ENCODE data around the gene ZNF335. TPM values are rescaled to one million over a fixed set of nuclear protein-coding genes. Genes with fewer than 3 reads are reported as not detected.

ZNF335 gene
- total and polyA plus RNA-seq, 2 of the 8 experiments (the other 6 are each of a cell fraction or from before 2014, with no cell fraction given): 12.4 to 14.6 TPM

GRCh38 chr20:45934586-45935415 is 37.2 kb downstream of the ZNF335 start, which contains the start of gene PCIF1:
Gene PCIF1 (plus strand): TSS chr20:45934683. CDS start chr20:45939000, 4,317 bp downstream.
- peak within 1 kb of the TSS; percentile 72 to 73 for H3K4me2 ChIP-seq (ENCODE audit: insufficient read depth in 1 of 2, low read depth in 2 of 2, low read length in 2 of 2)
- peak within 1 kb of the TSS; percentile 99 for H4K91ac ChIP-seq (replicated peaks; ENCODE audit: insufficient read length, low read length)
- H3K23me2 ChIP-seq (ENCODE audit: low read depth, low read length): peaks cover 3% of the 10 kb centered on the region; the same call in 1 of the 2 replicates
- no peaks in the 10 kb centered on the region for H3K9me3 ChIP-seq (ENCODE audit: insufficient read depth in 2 of 2, low read depth in 1 of 2, low read length in 1 of 2)
- H2BK12ac ChIP-seq (ENCODE audit: low read depth, low read length): no peak within 1 kb of the TSS; the same call in 1 of the 2 replicates
- peak within 1 kb of the TSS; percentile 91 to 100 (median 100) for H3K9ac ChIP-seq (replicated peaks in 1 of 4; ENCODE audit: extremely low read depth in 1 of 4, low read depth in 3 of 4, low read length in 3 of 4)
- peak within 1 kb of the TSS; percentile 98 for H3K56ac ChIP-seq (replicated peaks; ENCODE audit: insufficient read length, low read depth, low read length)
- H3K36me3 ChIP-seq (ENCODE audit: control insufficient read depth in 2 of 4, insufficient read depth in 4 of 4, low read length in 3 of 4): peaks cover 3 to 16% (median 12%) of the 10 kb centered on the region in 4 experiments; a peak in 7 of 8 replicates
- H3K4me3 ChIP-seq (ENCODE audit: extremely low read depth in 1 of 4, insufficient read depth in 2 of 4, low read depth in 3 of 4, low read length in 4 of 4): peak within 1 kb of the TSS; percentile 76 to 91 (median 86)
- peak within 1 kb of the TSS; percentile 96 for H4K5ac ChIP-seq (ENCODE audit: insufficient read length, low read depth, low read length)
- H3K14ac ChIP-seq (ENCODE audit: insufficient read length): no peak within 1 kb of the TSS
- no peak within 1 kb of the TSS for H2BK20ac ChIP-seq (ENCODE audit: low read length)
- H2BK5ac ChIP-seq (ENCODE audit: low read depth, low read length): peak within 1 kb of the TSS; percentile 96
- peaks cover 0 to 22% of the 10 kb centered on the region in 2 experiments; a peak in 2 of 4 replicates for H3K79me2 ChIP-seq (ENCODE audit: control insufficient read depth in 1 of 2, insufficient read depth in 2 of 2, low read length in 2 of 2)
- H2AFZ ChIP-seq (ENCODE audit: low read length): no peak within 1 kb of the TSS; the same call in 1 of the 2 replicates
- no peak within 1 kb of the TSS for H3K23ac ChIP-seq (ENCODE audit: insufficient read length)
- peak within 1 kb of the TSS; percentile 100 for H3K27ac ChIP-seq (ENCODE audit: low read depth, low read length)
- H2BK15ac ChIP-seq (ENCODE audit: low read length): no peak within 1 kb of the TSS; the same call in 1 of the 2 replicates
- H2BK120ac ChIP-seq (replicated peaks; ENCODE audit: low read depth, low read length): peak within 1 kb of the TSS; percentile 67
- peak within 1 kb of the TSS; percentile 99 for H3K18ac ChIP-seq (ENCODE audit: extremely low read depth, low read length)
- ChIA-PET CTCF (ENCODE audit: partially characterized antibody) (interaction anchor here (0.6 to 2.9 kb wide), 7 partner anchors 12 to 135 kb away, joined by 3 to 12 read pairs (median 6); no protein-coding TSS in a partner anchor), POLR2A (ENCODE audit: partially characterized antibody) (interaction anchor here (0.6 to 18.4 kb wide), 38 partner anchors 13 to 587 kb away, joined by 3 to 283 read pairs (median 6); partner anchors contain the start of genes ACOT8, CTSA, NEURL2 and PLTP)
- H3K4ac ChIP-seq (replicated peaks; ENCODE audit: insufficient read length, low read depth, low read length): peak within 1 kb of the TSS; percentile 96
- WGBS, 2 experiments (ENCODE audit: extremely low coverage in 1 of 2, insufficient coverage in 1 of 2, insufficient read length in 1 of 2, insufficient replicate concordance in 2 of 2, low coverage in 1 of 2, low lambda C conversion rate in 2 of 2, missing lambda C conversion rate in 1 of 2): 1% methylated on average over 44 of the region's 102 CpGs; no CpG with 5 or more reads in 1 of the 2 experiments
- FAIRE-seq (no peak), DNase-seq (ENCODE audit: low read depth in 1 of 2, low spot score in 2 of 2) (peak; percentile 91 to 99)
- H3K79me1 ChIP-seq (ENCODE audit: low read depth, low read length): no peaks in the 10 kb centered on the region; the same call in 1 of the 2 replicates
- H4K20me1 ChIP-seq (replicated peaks in 1 of 2; ENCODE audit: control insufficient read depth in 1 of 2, insufficient read depth in 2 of 2, low read length in 2 of 2): no peaks in the 10 kb centered on the region
- H3K27me3 ChIP-seq (replicated peaks in 1 of 4; ENCODE audit: control insufficient read depth in 3 of 4, extremely low read depth in 1 of 4, insufficient read depth in 3 of 4, low read length in 3 of 4): no peaks in the 10 kb centered on the region
- peaks cover 5 to 31% (median 14%) of the 10 kb centered on the region in 4 experiments for H3K4me1 ChIP-seq (replicated peaks in 1 of 4; ENCODE audit: control insufficient read depth in 3 of 4, insufficient read depth in 4 of 4, low read length in 3 of 4)
- no peak within 1 kb of the TSS for H2AK5ac ChIP-seq (ENCODE audit: low read depth, low read length)
- H4K8ac ChIP-seq (ENCODE audit: extremely low read depth, insufficient read depth, low read length): peak within 1 kb of the TSS; percentile 100
- TF ChIP-seq BACH1 (IDR thresholded peaks at IDR 0.05; ENCODE audit: low read length): no peak
- TF ChIP-seq SIRT6 (IDR thresholded peaks at IDR 0.05; ENCODE audit: low read length): peak; percentile 71
- peak; percentile 94 for TF ChIP-seq TBP (IDR thresholded peaks at IDR 0.05; ENCODE audit: low read depth, low read length)
- TF ChIP-seq SP2 (IDR thresholded peaks at IDR 0.05; ENCODE audit: low read length): peak; percentile 22; the same call in 1 of the 2 replicates
- TF ChIP-seq CHD2 (IDR thresholded peaks at IDR 0.05; ENCODE audit: low read length): peak; percentile 49; the same call in 1 of the 2 replicates
- no peak for TF ChIP-seq CBX8 (IDR thresholded peaks at IDR 0.05; ENCODE audit: borderline replicate concordance, low read depth, low read length)
- TF ChIP-seq SP1 (IDR thresholded peaks at IDR 0.05; ENCODE audit: low read depth, low read length): peak; percentile 83
- TF ChIP-seq SP4 (IDR thresholded peaks at IDR 0.05; ENCODE audit: low read length): peak; percentile 97
- TF ChIP-seq TEAD4 (IDR thresholded peaks at IDR 0.05; ENCODE audit: low read depth, low read length): no peak
- no peak for TF ChIP-seq SAP30 (IDR thresholded peaks at IDR 0.05; ENCODE audit: insufficient read depth, insufficient replicate concordance, low read length)
- TF ChIP-seq TCF12 (IDR thresholded peaks at IDR 0.05; ENCODE audit: low read depth, low read length): no peak

All from H1 (cell line).